K562 (cell line): Measurements from ENCODE around the gene GMDS. TPM values are rescaled to one million over a fixed set of nuclear protein-coding genes. Genes with fewer than 3 reads are reported as not detected.

ENCODE experiments used
- ATAC-seq: fragments of 200-7000 bp; cut with Tn5 transposase; 3 replicates; pipeline ENCODE4 v1.9.1; 2020; ENCODE audit warnings: moderate library complexity
- BruUV-seq: library from RNA; stranded (reverse); fragments of 400-500 nt; replicated peaks from 2 replicates; lab custom pipeline; 2021; lab: Mats Ljungman, UMichigan
- CTCF ChIA-PET: fragments of 300-600 bp; formaldehyde crosslinking; extraction: SDS; loops from one replicate; lab custom pipeline; 2021; ENCODE audit warnings: low intra/inter-chr PET ratio; lab: Yijun Ruan, JAX
- POLR2A ChIA-PET: fragments of 300-600, 350-650 bp; sonication (Branson Sonifier 250); formaldehyde crosslinking; extraction: SDS; loops from one replicate; lab custom pipeline; 2021; ENCODE audit warnings: antibody characterized with exemption, inconsistent platforms; lab: Yijun Ruan, JAX
- DNase-seq, 4 experiments: peaks; one replicate each; pipeline versions ENCODE4 v3.0.0 to v3.0.0-alpha.2; 2011 to 2018; ENCODE audit warnings: low spot score in 3 of 4, mixed read lengths in 3 of 4; ENCODE audit errors: extremely low read depth in 1 of 4
- FAIRE-seq: peaks from 2 replicates; lab custom pipeline; 2011; peaks lifted over from hg19 to GRCh38; lab: Jason Lieb, UNC
- H2AFZ ChIP-seq: 2 replicates; pipeline ENCODE4 v1.6.0; 2011; ENCODE audit warnings: low read depth, low read length, control low read depth, inconsistent platforms
- H3K27ac ChIP-seq: fragments of 200-600 bp; 3 replicates; pipeline ENCODE4 v1.8.0; 2011; ENCODE audit warnings: low read depth, mild to moderate bottlenecking, control low read depth, inconsistent platforms, low read length, moderate library complexity, mixed read lengths; ENCODE audit errors: extremely low read depth
- H3K27me3 ChIP-seq, 2 experiments: fragments of 300-600 bp in 1 of 2; 2 replicates in 1 of 2; 3 replicates in 1 of 2; pipeline versions ENCODE4 v1.6.0 to v1.8.0; 2011; ENCODE audit warnings: inconsistent platforms in 2 of 2, low read length in 2 of 2, mild to moderate bottlenecking in 1 of 2, mixed read lengths in 1 of 2, moderate library complexity in 1 of 2; ENCODE audit not compliant: control insufficient read depth in 2 of 2, insufficient read depth in 2 of 2
- H3K36me3 ChIP-seq: fragments of 300-600 bp; 3 replicates; pipeline ENCODE4 v1.8.0; 2011; ENCODE audit warnings: mild to moderate bottlenecking, low read length, inconsistent platforms; ENCODE audit not compliant: control insufficient read depth, insufficient read depth
- H3K4me1 ChIP-seq, 2 experiments: fragments of 200-600 bp in 1 of 2; replicated peaks in 1 of 2; 2 replicates in 1 of 2; 3 replicates in 1 of 2; pipeline versions ENCODE4 v1.5.1 to v1.8.0; 2011; ENCODE audit warnings: inconsistent platforms in 2 of 2, low read length in 2 of 2, mild to moderate bottlenecking in 1 of 2, mixed read lengths in 1 of 2, moderate library complexity in 1 of 2; ENCODE audit not compliant: control insufficient read depth in 2 of 2, insufficient read depth in 2 of 2
- H3K4me2 ChIP-seq: 2 replicates; pipeline ENCODE4 v1.6.1; 2011; ENCODE audit warnings: low read length, control low read depth, inconsistent platforms, mixed read lengths; ENCODE audit not compliant: insufficient read depth
- H3K4me3 ChIP-seq: fragments of 200-600 bp; sonication (generic), shearing (Covaris generic); 2 replicates; pipeline ENCODE4 v1.5.1; 2016; ENCODE audit warnings: control low read depth, inconsistent platforms
- H3K79me2 ChIP-seq: fragments of 200-600 bp; 3 replicates; pipeline ENCODE4 v1.8.0; 2011; ENCODE audit warnings: low read length, inconsistent platforms; ENCODE audit not compliant: control insufficient read depth, insufficient read depth
- H3K9ac ChIP-seq, 2 experiments: 2 replicates each; pipeline versions ENCODE4 v1.6.0 to v1.6.1; 2011; ENCODE audit warnings: low read depth in 2 of 2, low read length in 2 of 2, control low read depth in 1 of 2, inconsistent platforms in 1 of 2, mild to moderate bottlenecking in 1 of 2, mixed read lengths in 1 of 2; ENCODE audit not compliant: insufficient read depth in 1 of 2
- H3K9me1 ChIP-seq: one replicate; pipeline ENCODE4 v1.6.0; 2011; ENCODE audit warnings: inconsistent platforms, mild to moderate bottlenecking, low read length, moderate library complexity; ENCODE audit not compliant: control insufficient read depth, insufficient read depth
- H3K9me3 ChIP-seq: replicated peaks from 2 replicates; pipeline ENCODE4 v1.5.1; 2011; ENCODE audit warnings: low read depth, low read length, inconsistent platforms; ENCODE audit not compliant: control insufficient read depth, insufficient read depth
- H4K20me1 ChIP-seq: replicated peaks from 2 replicates; pipeline ENCODE4 v1.6.1; 2011; ENCODE audit warnings: low read length, inconsistent platforms, mixed read lengths; ENCODE audit not compliant: control insufficient read depth, insufficient read depth
- BCLAF1 ChIP-seq, 2 experiments: fragments of 450-650 bp in 1 of 2; IDR thresholded peaks; 2 replicates each; pipeline ENCODE4 v1.6.1; 2011 to 2017; ENCODE audit warnings: low read depth in 2 of 2, antibody characterized with exemption in 1 of 2, borderline replicate concordance in 1 of 2, low read length in 1 of 2, mild to moderate bottlenecking in 1 of 2, mixed read lengths in 1 of 2; ENCODE audit not compliant: control insufficient read depth in 1 of 2
- BRCA1 ChIP-seq, 2 experiments: fragments of 450-650 bp in 1 of 2; sonication (generic) in 1 of 2; formaldehyde crosslinking in 1 of 2; IDR thresholded peaks; 2 replicates each; pipeline versions ENCODE4 v1.5.0 to v1.6.1; 2017 to 2020; ENCODE audit warnings: mild to moderate bottlenecking in 1 of 2, missing genetic modification reagents in 1 of 2
- CBX2 ChIP-seq: fragments of 200-600 bp; sonication (generic); IDR thresholded peaks from one replicate; pipeline ENCODE4 v1.6.1; 2012; ENCODE audit warnings: mild to moderate bottlenecking, low read length, inconsistent platforms; ENCODE audit not compliant: insufficient read depth, poor library complexity, severe bottlenecking
- CUX1 ChIP-seq: fragments of 200-800 bp; sonication (Bioruptor generic); IDR thresholded peaks from 2 replicates; pipeline ENCODE4 v1.6.1; 2016; ENCODE audit warnings: missing genetic modification characterization, missing compliant biosample characterization
- ESRRA ChIP-seq: fragments of 450-650 bp; IDR thresholded peaks from 2 replicates; pipeline ENCODE4 v1.6.1; 2014; ENCODE audit warnings: low read depth, mild to moderate bottlenecking, moderate library complexity, borderline replicate concordance
- ETV6 ChIP-seq, 3 experiments: fragments of 150-350 bp in 1 of 3; sonication (generic) in 1 of 3; formaldehyde crosslinking in 1 of 3; IDR thresholded peaks; 2 replicates each; pipeline versions ENCODE4 v1.6.1 to v1.8.0; 2014 to 2022; ENCODE audit warnings: borderline replicate concordance in 2 of 3, low read depth in 2 of 3, antibody characterized with exemption in 1 of 3, low read length in 1 of 3, mild to moderate bottlenecking in 1 of 3, missing genetic modification reagents in 1 of 3
- MAFK ChIP-seq: IDR thresholded peaks from 2 replicates; pipeline ENCODE4 v1.6.1; 2011; ENCODE audit warnings: low read length, improper control_type of control experiment
- MBD2 ChIP-seq: sonication (generic); IDR thresholded peaks from 2 replicates; pipeline ENCODE4 v1.6.1; 2016; ENCODE audit warnings: low read depth, borderline replicate concordance
- NFYB ChIP-seq: IDR thresholded peaks from 2 replicates; pipeline ENCODE4 v1.6.1; 2011; ENCODE audit warnings: mild to moderate bottlenecking, moderate library complexity; ENCODE audit not compliant: insufficient read length; ENCODE audit errors: extremely low read depth
- ZNF551 ChIP-seq: fragments of 250-450 bp; sonication (Bioruptor Pico); IDR thresholded peaks from 2 replicates; pipeline ENCODE4 v1.5.0; 2021; ENCODE audit warnings: mild to moderate bottlenecking, moderate library complexity
- WGBS: fragments of 100-300 bp; shearing (Covaris generic); methylation state at CpG from one replicate; pipeline ENCODE4 v1.1.6; 2016; ENCODE audit warnings: low coverage, mixed read lengths; ENCODE audit not compliant: insufficient coverage; ENCODE audit errors: missing lambda C conversion rate; 5-methylcytosine and 5-hydroxymethylcytosine counted together
- in situ Hi-C: fragments of 300-500 bp; cut with MboI; formaldehyde crosslinking; loops from 4 replicates; pipeline ENCODE4 v1.15.0; 2018; ENCODE audit warnings: inconsistent platforms, mixed read lengths
- intact Hi-C: fragments of 100-400 bp; cut with micrococcal nuclease; formaldehyde crosslinking; loops from 2 replicates; pipeline ENCODE4 v1.14.2; 2022
- polyA plus RNA-seq, 8 experiments: library from polyadenylated mRNA; depleted of rRNA in 4 of 8; stranded (reverse) in 5 of 8; unstranded in 3 of 8; fragments of >200 nt; fragmentation: Nextera tagmentation in 2 of 8; fragmentation: Illumina TruSeq in 1 of 8; extraction: Ambion mirVana in 2 of 8; extraction: Trizol in 1 of 8; gene quantifications; 2 replicates each; pipeline versions ENCODE4 v1.2.1 to v1.2.3, GENCODE V29; 2011 to 2014; ENCODE audit warnings: inconsistent platforms in 1 of 8, missing spikeins in 1 of 8
- total RNA-seq, 7 experiments: library from RNA; depleted of rRNA in 6 of 7; stranded (reverse); fragments of >200 nt in 6 of 7; fragmentation: Illumina TruSeq in 2 of 7; extraction: Trizol in 2 of 7; gene quantifications; 2 replicates each; pipeline versions ENCODE4 v1.2.1 to v1.2.3, GENCODE V29; 2011 to 2021; ENCODE audit warnings: low replicate concordance in 1 of 7

The GMDS gene
- total and polyA plus RNA-seq, 9 of the 15 experiments (the other 6 are each of a cell fraction or from before 2014, with no cell fraction given): 0.48 to 31.8 (median 13.4) TPM

DNA sequence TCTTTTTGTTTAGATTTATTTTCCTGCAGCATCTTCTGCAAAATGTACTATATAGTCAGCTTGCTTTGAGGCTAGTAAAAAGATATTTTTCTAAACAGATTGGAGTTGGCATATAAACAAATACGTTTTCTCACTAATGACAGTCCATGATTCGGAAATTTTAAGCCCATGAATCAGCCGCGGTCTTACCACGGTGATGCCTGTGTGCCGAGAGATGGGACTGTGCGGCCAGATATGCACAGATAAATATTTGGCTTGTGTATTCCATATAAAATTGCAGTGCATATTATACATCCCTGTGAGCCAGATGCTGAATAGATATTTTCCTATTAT is 632.5 kb downstream of the GMDS start:
- Histone ChIP-seq H3K36me3 (no peaks in the 10 kb centered on the region), H2AFZ (no peak overlapping the region)
- no peak for FAIRE-seq
- no peak for ATAC-seq
- POLR2A ChIA-PET: no interaction called here
- TF ChIP-seq CUX1 (CRISPR knock-in tag) (no peak), BCLAF1 (IDR thresholded peaks at IDR 0.05; ENCODE audit: borderline replicate concordance in 1 of 2, control insufficient read depth in 1 of 2, low read depth in 2 of 2, low read length in 1 of 2) (no peak), ETV6 (IDR thresholded peaks at IDR 0.05; ENCODE audit: borderline replicate concordance in 1 of 2, low read depth in 2 of 2, low read length in 1 of 2) (no peak), ETV6 (CRISPR knock-in tag; IDR thresholded peaks at IDR 0.05; ENCODE audit: borderline replicate concordance) (no peak), MBD2 (no peak), NFYB (no peak), BRCA1 (IDR thresholded peaks at IDR 0.05) (peak; percentile 19; the same call in 1 of the 2 replicates), BRCA1 (CRISPR knock-in tag; IDR thresholded peaks at IDR 0.05) (no peak), CBX2 (peak; percentile 80), ESRRA (no peak), MAFK (no peak), ZNF551 (no peak)
- TF ChIP-seq, all 486 proteins: peak for 2
- Histone ChIP-seq H3K27ac (no peak overlapping the region), H3K4me3 (no peak overlapping the region), H3K4me2 (no peak overlapping the region), H4K20me1 (no peaks in the 10 kb centered on the region), H3K4me1 (peaks cover 0 to 26% of the 10 kb centered on the region in 2 experiments; a peak in 2 of 5 replicates), H3K9ac (no peak overlapping the region), H3K9me1 (no peaks in the 10 kb centered on the region), H3K79me2 (no peaks in the 10 kb centered on the region), H3K9me3 (no peaks in the 10 kb centered on the region), H3K27me3 (peaks cover 28 to 48% of the 10 kb centered on the region in 2 experiments; a peak in 3 of 5 replicates)
- no TSS peak for BruUV-seq
- CTCF ChIA-PET: no interaction called here
- intact Hi-C loops: no loop called here
- WGBS: 17% methylated on average over 7 of the region's 7 CpGs
- no peak for DNase-seq
- in situ Hi-C loops: no loop called here
